ENCODE results near the gene TEX48. TPM values are rescaled to one million over a fixed set of nuclear protein-coding genes. Genes with fewer than 3 reads are reported as not detected.

Gene TEX48
- total and polyA plus RNA-seq, 10 of the 15 experiments (the other 5 are each of a cell fraction or from before 2014, with no cell fraction given): not detected

DNA sequence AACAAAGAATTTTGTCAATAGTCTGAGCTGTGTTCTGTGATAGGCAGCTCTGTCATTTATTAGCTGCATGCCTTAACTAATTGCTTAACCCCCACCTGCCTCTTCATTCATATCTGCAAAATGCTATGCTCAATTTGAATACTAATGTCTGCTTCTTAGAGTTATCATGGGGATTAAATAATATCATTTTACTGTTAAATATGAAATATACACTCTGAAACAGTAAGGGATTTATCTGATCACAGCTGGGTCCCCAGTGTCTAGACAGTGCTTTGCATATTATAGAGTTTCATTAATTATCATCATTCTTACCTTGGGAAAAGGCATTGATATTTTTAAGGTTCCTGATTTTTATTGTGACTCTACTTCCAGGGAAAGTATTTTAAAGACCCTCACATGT is 12.0 kb downstream of the TEX48 start (continued):
- TF ChIP-seq, protein P1, sequence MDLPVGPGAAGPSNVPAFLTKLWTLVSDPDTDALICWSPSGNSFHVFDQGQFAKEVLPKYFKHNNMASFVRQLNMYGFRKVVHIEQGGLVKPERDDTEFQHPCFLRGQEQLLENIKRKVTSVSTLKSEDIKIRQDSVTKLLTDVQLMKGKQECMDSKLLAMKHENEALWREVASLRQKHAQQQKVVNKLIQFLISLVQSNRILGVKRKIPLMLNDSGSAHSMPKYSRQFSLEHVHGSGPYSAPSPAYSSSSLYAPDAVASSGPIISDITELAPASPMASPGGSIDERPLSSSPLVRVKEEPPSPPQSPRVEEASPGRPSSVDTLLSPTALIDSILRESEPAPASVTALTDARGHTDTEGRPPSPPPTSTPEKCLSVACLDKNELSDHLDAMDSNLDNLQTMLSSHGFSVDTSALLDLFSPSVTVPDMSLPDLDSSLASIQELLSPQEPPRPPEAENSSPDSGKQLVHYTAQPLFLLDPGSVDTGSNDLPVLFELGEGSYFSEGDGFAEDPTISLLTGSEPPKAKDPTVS (IDR thresholded peaks at IDR 0.05; ENCODE audit: low read depth, low read length): no peak
- TF ChIP-seq, protein P2, sequence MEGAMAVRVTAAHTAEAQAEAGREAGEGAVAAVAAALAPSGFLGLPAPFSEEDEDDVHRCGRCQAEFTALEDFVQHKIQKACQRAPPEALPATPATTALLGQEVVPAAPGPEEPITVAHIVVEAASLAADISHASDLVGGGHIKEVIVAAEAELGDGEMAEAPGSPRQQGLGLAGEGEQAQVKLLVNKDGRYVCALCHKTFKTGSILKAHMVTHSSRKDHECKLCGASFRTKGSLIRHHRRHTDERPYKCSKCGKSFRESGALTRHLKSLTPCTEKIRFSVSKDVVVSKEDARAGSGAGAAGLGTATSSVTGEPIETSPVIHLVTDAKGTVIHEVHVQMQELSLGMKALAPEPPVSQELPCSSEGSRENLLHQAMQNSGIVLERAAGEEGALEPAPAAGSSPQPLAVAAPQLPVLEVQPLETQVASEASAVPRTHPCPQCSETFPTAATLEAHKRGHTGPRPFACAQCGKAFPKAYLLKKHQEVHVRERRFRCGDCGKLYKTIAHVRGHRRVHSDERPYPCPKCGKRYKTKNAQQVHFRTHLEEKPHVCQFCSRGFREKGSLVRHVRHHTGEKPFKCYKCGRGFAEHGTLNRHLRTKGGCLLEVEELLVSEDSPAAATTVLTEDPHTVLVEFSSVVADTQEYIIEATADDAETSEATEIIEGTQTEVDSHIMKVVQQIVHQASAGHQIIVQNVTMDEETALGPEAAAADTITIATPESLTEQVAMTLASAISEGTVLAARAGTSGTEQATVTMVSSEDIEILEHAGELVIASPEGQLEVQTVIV (IDR thresholded peaks at IDR 0.05; ENCODE audit: borderline replicate concordance, partially characterized antibody): no peak
- TF ChIP-seq BHLHE40 (IDR thresholded peaks at IDR 0.05; ENCODE audit: borderline replicate concordance in 1 of 2, low read depth in 2 of 2, low read length in 1 of 2) (no peak), ATF7 (IDR thresholded peaks at IDR 0.05; ENCODE audit: low read depth) (no peak)

- Histone ChIP-seq H2AFZ (ENCODE audit: control insufficient read depth, low read depth, low read length) (no peak overlapping the region), H3K9ac (ENCODE audit: control insufficient read depth, insufficient read depth, low read length) (no peak overlapping the region), H3K27ac (ENCODE audit: control insufficient read depth, insufficient read depth) (no peak overlapping the region), H3K4me2 (ENCODE audit: control insufficient read depth, insufficient read depth) (no peak overlapping the region), H4K20me1 (ENCODE audit: control insufficient read depth, insufficient read depth) (no peaks in the 10 kb centered on the region), H3K4me3 (no peak overlapping the region), H3K27me3 (replicated peaks in 1 of 2; ENCODE audit: control insufficient read depth in 2 of 2, insufficient read depth in 2 of 2, low read length in 1 of 2) (no peaks in the 10 kb centered on the region; a peak in 1 of 4 replicates), H3K79me2 (ENCODE audit: control insufficient read depth, insufficient read depth, low read length) (no peaks in the 10 kb centered on the region), H3K4me1 (ENCODE audit: control insufficient read depth, insufficient read depth, low read length) (no peaks in the 10 kb centered on the region), H3K9me3 (replicated peaks; ENCODE audit: control insufficient read depth, insufficient read depth, low read length) (no peaks in the 10 kb centered on the region), H3K36me3 (ENCODE audit: control insufficient read depth in 2 of 2, insufficient read depth in 2 of 2, low read length in 1 of 2) (no peaks in the 10 kb centered on the region)
- RAD21 ChIA-PET (ENCODE audit: unreplicated experiment): interaction anchor here (1.3 kb wide), 1 partner anchor 10 kb away, joined by 3 read pairs; no protein-coding TSS in a partner anchor
- POLR2A ChIA-PET: interaction anchor here (0.6 to 0.7 kb wide), 4 partner anchors 11 to 574 kb away, joined by 3 to 5 read pairs (median 3); no protein-coding TSS in a partner anchor
- ATAC-seq (no peak), FAIRE-seq (no peak), DNase-seq (ENCODE audit: low read depth, low spot score) (no peak)
- TF ChIP-seq NR2C2 (IDR thresholded peaks at IDR 0.05; ENCODE audit: borderline replicate concordance, control insufficient read depth, insufficient read length, low read depth): no peak
- SMC1A ChIA-PET (ENCODE audit: uncharacterized antibody, unreplicated experiment): interaction anchor here (0.5 to 1.1 kb wide), 4 partner anchors 11 to 268 kb away, joined by 3 to 4 read pairs (median 3); no protein-coding TSS in a partner anchor
- intact Hi-C loops (cut with micrococcal nuclease; ENCODE audit: unreplicated experiment): no loop called here
- in situ Hi-C loops (cut with MboI): no loop called here
- BruUV-seq (replicated peaks): no TSS peak
- CTCF ChIA-PET: interaction anchor here (1.5 to 14.0 kb wide), 4 partner anchors 10 to 67 kb away, joined by 4 to 135 read pairs (median 24); partner anchors contain the start of gene TEX48
- 38% methylated on average over 6 of the region's 6 CpGs for WGBS (ENCODE audit: insufficient coverage, insufficient replicate concordance, low lambda C conversion rate, missing lambda C conversion rate)
These were observed 13.8 kb downstream of the TEX48 start for GRCh38 chr9:114668146-114668545.
